HepG2 (cell line): ENCODE data around the gene ATP1A1. TPM values are rescaled to one million over a fixed set of nuclear protein-coding genes. Genes with fewer than 3 reads are reported as not detected.
A peak's percentile ranks its signal among the peaks of the same experiment; 100 is the strongest.

ENCODE experiments used
- ARID5B ChIP-seq: IDR thresholded peaks from 2 replicates; pipeline ENCODE4 v1.4.0; 2020; ENCODE audit warnings: mild to moderate bottlenecking, missing genetic modification reagents
- HMG20B ChIP-seq: conservative IDR thresholded peaks from 2 replicates; pipeline ENCODE4 v1.6.1; 2016; ENCODE audit warnings: missing genetic modification reagents, missing compliant biosample characterization
- HMGXB3 ChIP-seq: sonication (generic); formaldehyde crosslinking; IDR thresholded peaks from 2 replicates; pipeline ENCODE4 v1.4.0; 2020; ENCODE audit warnings: missing genetic modification reagents, borderline replicate concordance
- HNRNPLL ChIP-seq: fragments of 200-400 bp; formaldehyde crosslinking; IDR thresholded peaks from 2 replicates; pipeline ENCODE4 v1.6.1; 2017; ENCODE audit warnings: mild to moderate bottlenecking, low read depth, low read length; ENCODE audit not compliant: poor library complexity, severe bottlenecking
- MATR3 ChIP-seq: sonication (generic); formaldehyde crosslinking; IDR thresholded peaks from 2 replicates; pipeline ENCODE4 v1.4.0; 2020; ENCODE audit warnings: missing genetic modification reagents
- NCOR1 ChIP-seq: fragments of 200-600 bp; sonication (generic); IDR thresholded peaks from 2 replicates; pipeline ENCODE4 v1.7.0; 2017; ENCODE audit warnings: antibody characterized with exemption, low read length, borderline replicate concordance
- RBFOX2 ChIP-seq: fragments of 200-400 bp; formaldehyde crosslinking; IDR thresholded peaks from 2 replicates; pipeline ENCODE4 v1.6.1; 2017; ENCODE audit warnings: low read depth, mild to moderate bottlenecking, low read length
- RELA ChIP-seq: sonication (generic); formaldehyde crosslinking; IDR thresholded peaks from 2 replicates; pipeline ENCODE4 v1.4.0; 2020; ENCODE audit warnings: missing genetic modification reagents
- TAF1 ChIP-seq: sonication (generic); formaldehyde crosslinking; IDR thresholded peaks from 2 replicates; pipeline ENCODE4 v1.4.0; 2020; ENCODE audit warnings: missing genetic modification reagents
- TCF7 ChIP-seq: sonication (generic); IDR thresholded peaks from 2 replicates; pipeline ENCODE4 v1.6.1; 2016; ENCODE audit warnings: antibody characterized with exemption, low read depth
- ZBTB42 ChIP-seq: sonication (generic); formaldehyde crosslinking; IDR thresholded peaks from 2 replicates; pipeline ENCODE4 v1.5.0; 2020; ENCODE audit warnings: mild to moderate bottlenecking, missing genetic modification reagents
- ZSCAN30 ChIP-seq: sonication (generic); formaldehyde crosslinking; IDR thresholded peaks from 2 replicates; pipeline ENCODE4 v1.5.0; 2020; ENCODE audit warnings: mild to moderate bottlenecking, missing genetic modification reagents
- polyA plus RNA-seq, 8 experiments: library from polyadenylated mRNA; depleted of rRNA in 3 of 8; stranded (reverse) in 7 of 8; unstranded in 1 of 8; fragments of >200 nt; fragmentation: Illumina TruSeq in 4 of 8; extraction: Trizol in 4 of 8; gene quantifications; 2 replicates each; pipeline versions ENCODE4 v1.2.1 to v1.2.3, GENCODE V29; 2011 to 2016; ENCODE audit warnings: low read depth in 4 of 8, missing spikeins in 1 of 8, mixed read lengths in 1 of 8; ENCODE audit not compliant: insufficient read depth in 1 of 8
- total RNA-seq, 5 experiments: library from RNA; depleted of rRNA; stranded (reverse); fragments of >200 nt; fragmentation: Illumina TruSeq; extraction: Trizol; gene quantifications; 2 replicates each; pipeline ENCODE4 v1.2.3, GENCODE V29; 2016; ENCODE audit warnings: low read depth in 1 of 5
- TF ChIP-seq, protein P1 (sequence below): sonication (generic); formaldehyde crosslinking; IDR thresholded peaks from 2 replicates; pipeline ENCODE4 v1.4.0; 2020; ENCODE audit warnings: missing genetic modification reagents, borderline replicate concordance
- TF ChIP-seq, protein P2 (sequence below): sonication (generic); formaldehyde crosslinking; IDR thresholded peaks from 2 replicates; pipeline ENCODE4 v1.8.0; 2022; ENCODE audit warnings: low read depth, missing genetic modification reagents

ATP1A1 gene
- total and polyA plus RNA-seq, 2 of the 13 experiments (the other 11 are each of a cell fraction or from before 2014, with no cell fraction given), result 280 to 705 TPM

- TF ChIP-seq, protein P1, sequence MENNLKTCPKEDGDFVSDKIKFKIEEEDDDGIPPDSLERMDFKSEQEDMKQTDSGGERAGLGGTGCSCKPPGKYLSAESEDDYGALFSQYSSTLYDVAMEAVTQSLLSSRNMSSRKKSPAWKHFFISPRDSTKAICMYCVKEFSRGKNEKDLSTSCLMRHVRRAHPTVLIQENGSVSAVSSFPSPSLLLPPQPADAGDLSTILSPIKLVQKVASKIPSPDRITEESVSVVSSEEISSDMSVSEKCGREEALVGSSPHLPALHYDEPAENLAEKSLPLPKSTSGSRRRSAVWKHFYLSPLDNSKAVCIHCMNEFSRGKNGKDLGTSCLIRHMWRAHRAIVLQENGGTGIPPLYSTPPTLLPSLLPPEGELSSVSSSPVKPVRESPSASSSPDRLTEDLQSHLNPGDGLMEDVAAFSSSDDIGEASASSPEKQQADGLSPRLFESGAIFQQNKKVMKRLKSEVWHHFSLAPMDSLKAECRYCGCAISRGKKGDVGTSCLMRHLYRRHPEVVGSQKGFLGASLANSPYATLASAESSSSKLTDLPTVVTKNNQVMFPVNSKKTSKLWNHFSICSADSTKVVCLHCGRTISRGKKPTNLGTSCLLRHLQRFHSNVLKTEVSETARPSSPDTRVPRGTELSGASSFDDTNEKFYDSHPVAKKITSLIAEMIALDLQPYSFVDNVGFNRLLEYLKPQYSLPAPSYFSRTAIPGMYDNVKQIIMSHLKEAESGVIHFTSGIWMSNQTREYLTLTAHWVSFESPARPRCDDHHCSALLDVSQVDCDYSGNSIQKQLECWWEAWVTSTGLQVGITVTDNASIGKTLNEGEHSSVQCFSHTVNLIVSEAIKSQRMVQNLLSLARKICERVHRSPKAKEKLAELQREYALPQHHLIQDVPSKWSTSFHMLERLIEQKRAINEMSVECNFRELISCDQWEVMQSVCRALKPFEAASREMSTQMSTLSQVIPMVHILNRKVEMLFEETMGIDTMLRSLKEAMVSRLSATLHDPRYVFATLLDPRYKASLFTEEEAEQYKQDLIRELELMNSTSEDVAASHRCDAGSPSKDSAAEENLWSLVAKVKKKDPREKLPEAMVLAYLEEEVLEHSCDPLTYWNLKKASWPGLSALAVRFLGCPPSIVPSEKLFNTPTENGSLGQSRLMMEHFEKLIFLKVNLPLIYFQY (CRISPR knock-in tag), result no peak
- TF ChIP-seq ZBTB42 (CRISPR knock-in tag) (no peak), ZSCAN30 (CRISPR knock-in tag) (no peak), RELA (no peak), TAF1 (CRISPR knock-in tag) (0 out of 2 replicates have a peak, but pooled peaks have one; percentile 3), NCOR1 (no peak), TCF7 (peak; percentile 35; the same call in 1 of the 2 replicates), MATR3 (CRISPR knock-in tag) (no peak), ARID5B (CRISPR knock-in tag) (no peak; the same call in 1 of the 2 replicates), HNRNPLL (no peak), RBFOX2 (peak; percentile 65), HMGXB3 (CRISPR knock-in tag) (no peak), HMG20B (0 out of 2 replicates have a peak, but pooled peaks have one; percentile 8)
- TF ChIP-seq, protein P2, sequence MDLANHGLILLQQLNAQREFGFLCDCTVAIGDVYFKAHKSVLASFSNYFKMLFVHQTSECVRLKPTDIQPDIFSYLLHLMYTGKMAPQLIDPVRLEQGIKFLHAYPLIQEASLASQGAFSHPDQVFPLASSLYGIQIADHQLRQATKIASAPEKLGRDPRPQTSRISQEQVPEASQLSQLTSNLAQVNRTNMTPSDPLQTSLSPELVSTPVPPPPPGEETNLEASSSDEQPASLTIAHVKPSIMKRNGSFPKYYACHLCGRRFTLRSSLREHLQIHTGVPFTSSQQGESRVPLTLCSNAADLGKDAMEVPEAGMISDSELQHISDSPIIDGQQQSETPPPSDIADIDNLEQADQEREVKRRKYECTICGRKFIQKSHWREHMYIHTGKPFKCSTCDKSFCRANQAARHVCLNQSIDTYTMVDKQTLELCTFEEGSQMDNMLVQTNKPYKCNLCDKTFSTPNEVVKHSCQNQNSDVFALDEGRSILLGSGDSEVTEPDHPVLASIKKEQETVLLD (CRISPR knock-in tag), result no peak
Measured at GRCh38 chr1:116374353-116375147, 1.5 kb downstream of the ATP1A1 start (continued).
